TTC549 (cell line): ENCODE results near the gene LIX1L.
A peak's percentile ranks its signal among the peaks of the same experiment; 100 is the strongest.
"Not testable (repeated sequence)": the region's sequence is repeated elsewhere in the genome, so short reads cannot be mapped to it uniquely, and the experiment has no call there.

ENCODE experiments used
- FAIRE-seq: peaks from 2 replicates; lab custom pipeline; 2012; peaks lifted over from hg19 to GRCh38; lab: Jason Lieb, UNC

The LIX1L gene

GRCh38 chr1:145932522-145933009 lies 25.3 kb downstream of the LIX1L start:
- not testable (repeated sequence) for FAIRE-seq

GRCh38 chr1:145927916-145928643 lies 29.7 kb downstream of the LIX1L start:
- no peak for FAIRE-seq

GRCh38 chr1:145927063-145927886 lies 30.5 kb downstream of the LIX1L start, which contains the start of gene RBM8A:
TSS of gene RBM8A (minus strand) at chr1:145927484. CDS start at chr1:145927426, 58 bp downstream.
- FAIRE-seq: peak; percentile 98

- no peak for FAIRE-seq
These were observed 31.1 kb downstream of the LIX1L start for GRCh38 chr1:145926686-145927062.

GRCh38 chr1:145922266-145922665 lies 35.6 kb downstream of the LIX1L start:
- no peak for FAIRE-seq

GRCh38 chr1:145920297-145920696 lies 37.5 kb downstream of the LIX1L start:
- FAIRE-seq: not testable (repeated sequence)

GRCh38 chr1:145918992-145919939 lies 38.6 kb downstream of the LIX1L start:
- FAIRE-seq: no peak

- peak; percentile 81 for FAIRE-seq
These were observed 39.4 kb downstream of the LIX1L start, which contains the start of gene PEX11B for GRCh38 chr1:145918144-145918991. TSS of gene PEX11B (minus strand) at chr1:145918717. CDS start at chr1:145918688, 29 bp downstream.

GRCh38 chr1:145917595-145917994 lies 40.2 kb downstream of the LIX1L start:
- no peak for FAIRE-seq

GRCh38 chr1:145916745-145917144 lies 41.1 kb downstream of the LIX1L start:
- no peak for FAIRE-seq

GRCh38 chr1:145912128-145912641 lies 45.6 kb downstream of the LIX1L start:
- no peak for FAIRE-seq

- no peak for FAIRE-seq
These were observed 49.2 kb downstream of the LIX1L start for GRCh38 chr1:145908653-145909052.

- no peak for FAIRE-seq
These were observed 50.7 kb downstream of the LIX1L start for GRCh38 chr1:145906954-145907753.

- no peak for FAIRE-seq
These were observed 56.4 kb downstream of the LIX1L start for GRCh38 chr1:145901312-145902021.

- FAIRE-seq: no peak
These were observed 59.1 kb downstream of the LIX1L start for GRCh38 chr1:145898756-145899155.

GRCh38 chr1:145897969-145898368 lies 59.8 kb downstream of the LIX1L start:
- FAIRE-seq: no peak

GRCh38 chr1:145895471-145895870 lies 62.3 kb downstream of the LIX1L start:
- FAIRE-seq: no peak

GRCh38 chr1:145893306-145894055 lies 64.3 kb downstream of the LIX1L start:
- FAIRE-seq: no peak
